ENCODE data around the gene KHDC4. TPM values are rescaled to one million over a fixed set of nuclear protein-coding genes. Genes with fewer than 3 reads are reported as not detected.

KHDC4 gene
- total and polyA plus RNA-seq, 9 donors, result 24.5 to 38.0 (median 30.0) TPM

GRCh38 chr1:155941845-155942531 is 7.8 kb upstream of the KHDC4 start:
- no peak for DNase-seq
- H3K27ac ChIP-seq (ENCODE audit: low read length), result peak overlapping the region; percentile 80
- peaks cover 58% of the 10 kb centered on the region for H3K4me1 ChIP-seq (ENCODE audit: control insufficient read depth, insufficient read depth, low read length)
- no peaks in the 10 kb centered on the region for H3K9me3 ChIP-seq (replicated peaks; ENCODE audit: control insufficient read depth, low read depth, low read length)
- no peaks in the 10 kb centered on the region for H3K27me3 ChIP-seq (ENCODE audit: control insufficient read depth, insufficient read depth, low read length)
- H3K4me3 ChIP-seq (ENCODE audit: low read length), result no peak overlapping the region
- H3K36me3 ChIP-seq (ENCODE audit: control insufficient read depth, insufficient read depth, low read length), result peaks cover 14% of the 10 kb centered on the region
- 77% methylated on average over 17 of the region's 29 CpGs for WGBS (ENCODE audit: insufficient coverage)

DNA sequence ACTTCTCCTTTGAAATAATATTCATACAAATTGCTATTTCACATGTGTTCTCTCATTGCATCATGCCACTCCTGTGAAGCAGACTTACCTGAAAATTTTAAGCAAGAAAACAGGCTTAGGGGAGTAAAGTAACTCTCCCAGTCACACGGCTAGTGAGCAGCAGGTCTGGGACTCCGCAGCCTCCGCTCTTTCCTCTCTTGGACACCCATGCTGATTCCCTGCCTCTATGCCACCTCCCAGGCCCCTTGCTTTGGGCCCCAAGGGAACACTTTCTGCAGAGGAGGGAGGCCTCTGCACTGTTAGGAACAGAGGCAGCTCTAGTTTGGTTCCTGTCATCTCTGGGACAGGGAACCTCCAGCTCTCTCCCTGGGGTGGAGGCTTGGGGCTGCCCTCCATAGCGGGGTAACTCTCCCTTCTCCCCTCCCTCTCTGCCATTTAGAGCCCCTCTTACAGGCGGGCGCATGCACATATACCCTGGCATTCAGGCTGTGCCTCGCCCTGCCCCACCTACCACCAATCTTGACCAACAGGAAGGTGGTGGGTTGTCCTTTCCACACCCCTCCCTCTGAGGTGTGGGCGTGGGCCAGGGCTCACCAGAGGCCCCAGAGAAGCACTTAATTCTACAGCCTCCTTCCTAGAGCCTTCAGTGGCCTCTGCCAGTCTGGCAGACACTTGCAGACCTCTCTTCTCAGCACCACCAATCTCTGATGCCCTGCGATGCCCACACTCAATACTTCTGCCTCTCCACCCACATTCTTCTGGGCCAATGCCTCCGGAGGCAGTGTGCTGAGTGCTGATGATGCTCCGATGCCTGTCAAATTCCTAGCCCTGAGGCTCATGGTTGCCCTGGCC is 7.0 kb upstream of the KHDC4 start, which contains the start of gene RXFP4:
Gene RXFP4 (plus strand): TSS at position 646 of the 852 bp plus-strand sequence. CDS start 72 bp downstream, at position 718.
- no peak within 1 kb of the TSS for H3K4me3 ChIP-seq (ENCODE audit: low read length)
- no peaks in the 10 kb centered on the region for H3K9me3 ChIP-seq (replicated peaks; ENCODE audit: control insufficient read depth, low read depth, low read length)
- no peaks in the 10 kb centered on the region for H3K27me3 ChIP-seq (ENCODE audit: control insufficient read depth, insufficient read depth, low read length)
- no peak for DNase-seq
- H3K36me3 ChIP-seq (ENCODE audit: control insufficient read depth, insufficient read depth, low read length), result peaks cover 6% of the 10 kb centered on the region
- H3K27ac ChIP-seq (ENCODE audit: low read length), result peak within 1 kb of the TSS; percentile 80
- 43% methylated on average over 7 of the region's 11 CpGs for WGBS (ENCODE audit: insufficient coverage)
- peaks cover 56% of the 10 kb centered on the region for H3K4me1 ChIP-seq (ENCODE audit: control insufficient read depth, insufficient read depth, low read length)

GRCh38 chr1:155940482-155940992 is 6.3 kb upstream of the KHDC4 start:
- Histone ChIP-seq H3K4me1 (ENCODE audit: control insufficient read depth, insufficient read depth, low read length) (peaks cover 50% of the 10 kb centered on the region), H3K36me3 (ENCODE audit: control insufficient read depth, insufficient read depth, low read length) (peaks cover 3% of the 10 kb centered on the region), H3K27ac (ENCODE audit: low read length) (peak overlapping the region; percentile 80), H3K27me3 (ENCODE audit: control insufficient read depth, insufficient read depth, low read length) (no peaks in the 10 kb centered on the region), H3K9me3 (replicated peaks; ENCODE audit: control insufficient read depth, low read depth, low read length) (no peaks in the 10 kb centered on the region), H3K4me3 (ENCODE audit: low read length) (no peak overlapping the region)
- 53% methylated on average over 2 of the region's 4 CpGs for WGBS (ENCODE audit: insufficient coverage)
- DNase-seq, result peak; percentile 61

DNA sequence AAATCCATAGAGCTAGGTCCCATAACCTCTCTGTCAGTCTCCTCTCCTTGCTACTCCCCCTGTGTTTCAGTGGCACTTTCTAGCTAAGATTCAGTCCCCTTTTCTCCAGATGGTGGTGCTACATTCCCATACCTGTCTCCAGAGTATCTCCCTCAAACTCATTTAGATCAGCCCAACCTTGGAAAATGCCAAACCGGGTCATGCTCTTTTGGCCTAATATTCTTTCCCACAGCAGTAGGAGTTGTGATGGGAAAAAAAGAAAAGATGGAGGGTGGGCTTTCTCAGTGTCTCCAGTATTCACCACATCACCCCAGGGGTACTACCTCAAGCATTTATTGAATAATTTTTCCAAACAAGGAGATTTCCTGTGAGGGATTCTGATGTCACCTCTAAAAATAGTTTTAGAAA is 4.0 kb upstream of the KHDC4 start:
- no CpG with 5 or more reads among the region's 1 CpG for WGBS (ENCODE audit: insufficient coverage)
- Histone ChIP-seq H3K9me3 (replicated peaks; ENCODE audit: control insufficient read depth, low read depth, low read length) (no peaks in the 10 kb centered on the region), H3K27me3 (ENCODE audit: control insufficient read depth, insufficient read depth, low read length) (no peaks in the 10 kb centered on the region), H3K27ac (ENCODE audit: low read length) (peak overlapping the region; percentile 47), H3K4me3 (ENCODE audit: low read length) (no peak overlapping the region), H3K4me1 (ENCODE audit: control insufficient read depth, insufficient read depth, low read length) (peaks cover 48% of the 10 kb centered on the region), H3K36me3 (ENCODE audit: control insufficient read depth, insufficient read depth, low read length) (peaks cover 4% of the 10 kb centered on the region)
- DNase-seq, result peak; percentile 86

DNA sequence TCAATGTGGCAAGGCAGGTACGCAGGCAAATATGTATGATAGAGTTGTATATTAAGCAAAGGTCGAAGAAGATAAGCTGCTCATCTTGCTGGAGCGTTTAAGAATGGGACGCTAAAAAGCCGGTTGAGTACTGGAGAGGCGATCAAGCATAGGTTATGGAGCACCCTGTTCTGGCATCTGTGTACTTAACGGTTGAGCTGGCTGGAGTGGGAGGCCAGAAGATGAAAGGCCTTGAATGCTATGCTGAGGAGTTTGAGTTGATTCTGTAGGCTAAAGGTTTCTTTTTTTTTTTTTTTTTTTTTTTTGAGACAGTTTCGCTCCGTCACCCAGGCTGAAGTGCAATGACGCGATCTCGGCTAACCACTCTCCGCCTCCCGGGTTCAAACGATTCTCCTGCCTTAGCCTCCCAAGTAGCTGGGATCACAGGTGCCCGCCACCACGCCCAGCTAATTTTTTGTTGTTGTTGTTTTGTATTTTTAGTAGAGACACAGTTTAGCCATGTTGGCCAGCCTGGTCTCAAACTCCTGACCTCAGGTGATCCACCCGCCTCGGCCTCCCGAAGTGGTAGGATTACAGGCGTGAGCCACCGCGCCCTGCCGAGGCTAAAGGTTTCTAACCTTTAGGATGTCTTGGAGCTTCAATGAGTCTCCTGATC is 850 bp upstream of the KHDC4 start:
- peak; percentile 19 for DNase-seq
- H3K4me3 ChIP-seq (ENCODE audit: low read length), result peak overlapping the region; percentile 93
- 86% methylated on average over 20 of the region's 24 CpGs for WGBS (ENCODE audit: insufficient coverage)
- H3K36me3 ChIP-seq (ENCODE audit: control insufficient read depth, insufficient read depth, low read length), result peaks cover 27% of the 10 kb centered on the region
- no peaks in the 10 kb centered on the region for H3K27me3 ChIP-seq (ENCODE audit: control insufficient read depth, insufficient read depth, low read length)
- H3K27ac ChIP-seq (ENCODE audit: low read length), result peak overlapping the region; percentile 83
- H3K4me1 ChIP-seq (ENCODE audit: control insufficient read depth, insufficient read depth, low read length), result peaks cover 32% of the 10 kb centered on the region
- no peaks in the 10 kb centered on the region for H3K9me3 ChIP-seq (replicated peaks; ENCODE audit: control insufficient read depth, low read depth, low read length)

DNA sequence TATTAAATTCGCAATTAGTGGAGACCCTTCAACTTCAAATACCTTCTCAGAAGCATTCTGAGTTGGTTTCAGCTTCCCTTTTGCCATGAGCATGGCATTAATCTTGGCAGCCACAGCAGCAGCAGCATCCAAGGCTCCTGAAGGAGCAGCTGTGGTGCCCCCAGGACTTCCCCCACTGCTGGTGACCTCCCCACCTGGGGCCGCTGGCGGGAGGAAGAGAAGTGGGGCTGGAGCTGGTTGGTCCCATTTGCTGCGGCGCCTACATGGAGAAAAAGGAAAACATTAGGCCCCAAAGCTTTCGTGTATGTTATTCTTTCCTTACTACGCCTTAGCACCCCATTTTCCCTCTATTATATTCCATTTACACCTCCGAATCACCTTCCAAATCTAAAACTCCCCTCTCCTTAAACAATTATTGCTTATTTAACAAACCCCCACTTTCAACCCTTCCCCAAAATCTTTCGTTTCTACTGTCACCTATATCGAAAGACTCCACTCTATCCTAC is 569 bp downstream of the KHDC4 start:
- no peaks in the 10 kb centered on the region for H3K9me3 ChIP-seq (replicated peaks; ENCODE audit: control insufficient read depth, low read depth, low read length)
- 2% methylated on average over 8 of the region's 10 CpGs for WGBS (ENCODE audit: insufficient coverage)
- H3K27me3 ChIP-seq (ENCODE audit: control insufficient read depth, insufficient read depth, low read length), result no peaks in the 10 kb centered on the region
- peaks cover 27% of the 10 kb centered on the region for H3K4me1 ChIP-seq (ENCODE audit: control insufficient read depth, insufficient read depth, low read length)
- peaks cover 34% of the 10 kb centered on the region for H3K36me3 ChIP-seq (ENCODE audit: control insufficient read depth, insufficient read depth, low read length)
- peak; percentile 24 for DNase-seq
- peak overlapping the region; percentile 93 for H3K4me3 ChIP-seq (ENCODE audit: low read length)
- H3K27ac ChIP-seq (ENCODE audit: low read length), result peak overlapping the region; percentile 96

GRCh38 chr1:155932487-155932886 is 1.7 kb downstream of the KHDC4 start:
- H3K4me3 ChIP-seq (ENCODE audit: low read length), result no peak overlapping the region

GRCh38 chr1:155932081-155932480 is 2.1 kb downstream of the KHDC4 start:
- H3K4me1 ChIP-seq (ENCODE audit: control insufficient read depth, insufficient read depth, low read length), result peaks cover 25% of the 10 kb centered on the region

More at GRCh38 chr1:155932487-155932886, 1.7 kb downstream of the KHDC4 start:
- no peak overlapping the region for H3K27ac ChIP-seq (ENCODE audit: low read length)
- H3K4me1 ChIP-seq (ENCODE audit: control insufficient read depth, insufficient read depth, low read length), result peaks cover 25% of the 10 kb centered on the region
- no peaks in the 10 kb centered on the region for H3K27me3 ChIP-seq (ENCODE audit: control insufficient read depth, insufficient read depth, low read length)
- WGBS (ENCODE audit: insufficient coverage), result 100% methylated on average over 1 of the region's 5 CpGs
- no peaks in the 10 kb centered on the region for H3K9me3 ChIP-seq (replicated peaks; ENCODE audit: control insufficient read depth, low read depth, low read length)
- DNase-seq, result no peak
- peaks cover 37% of the 10 kb centered on the region for H3K36me3 ChIP-seq (ENCODE audit: control insufficient read depth, insufficient read depth, low read length)

GRCh38 chr1:155931332-155932038 is 2.7 kb downstream of the KHDC4 start:
- Histone ChIP-seq H3K27me3 (ENCODE audit: control insufficient read depth, insufficient read depth, low read length) (no peaks in the 10 kb centered on the region), H3K4me1 (ENCODE audit: control insufficient read depth, insufficient read depth, low read length) (peaks cover 25% of the 10 kb centered on the region), H3K27ac (ENCODE audit: low read length) (no peak overlapping the region), H3K36me3 (ENCODE audit: control insufficient read depth, insufficient read depth, low read length) (peaks cover 46% of the 10 kb centered on the region), H3K4me3 (ENCODE audit: low read length) (no peak overlapping the region), H3K9me3 (replicated peaks; ENCODE audit: control insufficient read depth, low read depth, low read length) (no peaks in the 10 kb centered on the region)
- WGBS (ENCODE audit: insufficient coverage), result 100% methylated on average over 1 of the region's 7 CpGs
- no peak for DNase-seq

More at GRCh38 chr1:155932081-155932480, 2.1 kb downstream of the KHDC4 start:
- Histone ChIP-seq H3K4me3 (ENCODE audit: low read length) (no peak overlapping the region), H3K9me3 (replicated peaks; ENCODE audit: control insufficient read depth, low read depth, low read length) (no peaks in the 10 kb centered on the region), H3K27me3 (ENCODE audit: control insufficient read depth, insufficient read depth, low read length) (no peaks in the 10 kb centered on the region), H3K27ac (ENCODE audit: low read length) (no peak overlapping the region), H3K36me3 (ENCODE audit: control insufficient read depth, insufficient read depth, low read length) (peaks cover 40% of the 10 kb centered on the region)
- no peak for DNase-seq
- WGBS (ENCODE audit: insufficient coverage), result no CpG with 5 or more reads among the region's 1 CpG

Data from muscle of leg (tissue), 11 donors.